GM12878 (cell line): Measurements from ENCODE around the gene IRF2BPL. TPM values are rescaled to one million over a fixed set of nuclear protein-coding genes. Genes with fewer than 3 reads are reported as not detected.

Experiments
- CTCF ChIP-seq, 3 experiments: IDR thresholded peaks in 2 of 3; conservative IDR thresholded peaks in 1 of 3; 2 replicates each; pipeline ENCODE4 v1.5.1; 2011; ENCODE audit warnings: low read depth in 3 of 3, low read length in 3 of 3, mild to moderate bottlenecking in 3 of 3, control low read depth in 2 of 3, moderate library complexity in 2 of 3, inconsistent platforms in 1 of 3, mixed read lengths in 1 of 3; ENCODE audit not compliant: control insufficient read depth in 2 of 3, insufficient read depth in 1 of 3; ENCODE audit errors: extremely low read depth in 1 of 3
- E4F1 ChIP-seq: fragments of 450-650 bp; IDR thresholded peaks from 2 replicates; pipeline ENCODE4 v1.6.1; 2018; ENCODE audit warnings: borderline replicate concordance, mild to moderate bottlenecking; ENCODE audit not compliant: partially characterized antibody
- ESRRA ChIP-seq: IDR thresholded peaks from 2 replicates; pipeline ENCODE4 v1.6.1; 2012; ENCODE audit warnings: mild to moderate bottlenecking, low read length, improper control_type of control experiment
- GATAD2B ChIP-seq: fragments of 450-650 bp; conservative IDR thresholded peaks from 2 replicates; pipeline ENCODE4 v1.6.1; 2017; ENCODE audit warnings: low read depth, mild to moderate bottlenecking, moderate library complexity
- IRF3 ChIP-seq: fragments of 450-650 bp; IDR thresholded peaks from 2 replicates; pipeline ENCODE4 v1.6.1; 2014; ENCODE audit warnings: mild to moderate bottlenecking
- MAX ChIP-seq: IDR thresholded peaks from 2 replicates; pipeline ENCODE4 v1.6.1; 2012; ENCODE audit warnings: low read depth, low read length, improper control_type of control experiment
- PBX3 ChIP-seq: IDR thresholded peaks from 2 replicates; pipeline ENCODE4 v1.6.1; 2011; ENCODE audit warnings: mild to moderate bottlenecking, low read depth, low read length, moderate library complexity; ENCODE audit not compliant: insufficient replicate concordance
- POU2F2 ChIP-seq: IDR thresholded peaks from 3 replicates; pipeline ENCODE4 v1.6.1; 2011; ENCODE audit warnings: low read depth, mild to moderate bottlenecking, low read length, borderline replicate concordance
- RB1 ChIP-seq: fragments of 450-650 bp; formaldehyde crosslinking; IDR thresholded peaks from 2 replicates; pipeline ENCODE4 v1.6.1; 2017; ENCODE audit warnings: mild to moderate bottlenecking, borderline replicate concordance
- ZBTB11 ChIP-seq: fragments of 450-650 bp; formaldehyde crosslinking; IDR thresholded peaks from 2 replicates; pipeline ENCODE4 v1.5.0; 2022; ENCODE audit warnings: mild to moderate bottlenecking, missing genetic modification characterization
- ZBTB33 ChIP-seq: fragments of 450-650 bp; IDR thresholded peaks from 2 replicates; pipeline ENCODE4 v1.6.1; 2017; ENCODE audit warnings: mild to moderate bottlenecking
- ZNF217 ChIP-seq: fragments of 450-650 bp; IDR thresholded peaks from 2 replicates; pipeline ENCODE4 v1.6.1; 2017; ENCODE audit warnings: antibody characterized with exemption, mild to moderate bottlenecking
- polyA plus RNA-seq, 11 experiments: library from polyadenylated mRNA; depleted of rRNA in 4 of 11; unstranded in 6 of 11; stranded (reverse) in 5 of 11; fragments of >200 nt; fragmentation: Nextera tagmentation in 4 of 11; fragmentation: Illumina TruSeq in 1 of 11; extraction: Ambion mirVana in 4 of 11; extraction: Trizol in 1 of 11; gene quantifications; 1 replicate in 1 of 11; 2 replicates in 10 of 11; pipeline versions ENCODE4 v1.2.1 to v1.2.3, GENCODE V29; 2011 to 2016; ENCODE audit warnings: inconsistent platforms in 2 of 11, missing spikeins in 2 of 11, low read depth in 1 of 11
- total RNA-seq, 4 experiments: library from RNA; depleted of rRNA in 3 of 4; stranded (reverse); fragments of >200 nt in 3 of 4; fragmentation: Illumina TruSeq in 1 of 4; extraction: Trizol in 1 of 4; gene quantifications; 2 replicates each; pipeline versions ENCODE4 v1.2.1 to v1.2.3, GENCODE V29; 2013 to 2021

IRF2BPL gene
- total and polyA plus RNA-seq, 10 of the 15 experiments (the other 5 are each of a cell fraction or from before 2014, with no cell fraction given): 1.2 to 34.5 (median 3.1) TPM

GRCh38 chr14:77053046-77053841, 24.7 kb upstream of the IRF2BPL start (continued):
- TF ChIP-seq IRF3 (peak; percentile 28; the same call in 1 of the 2 replicates), CTCF (IDR thresholded peaks at IDR 0.05 in 2 of 3, conservative IDR thresholded peaks at IDR 0.05 in 1 of 3; ENCODE audit: control insufficient read depth in 2 of 3, extremely low read depth in 1 of 3, insufficient read depth in 1 of 3, low read depth in 3 of 3, low read length in 3 of 3) (peak; percentile 77 to 90 (median 85)), POU2F2 (peak; percentile 15; the same call in 1 of the 3 replicates), PBX3 (no peak), ESRRA (no peak), MAX (no peak), RB1 (peak; percentile 49; the same call in 1 of the 2 replicates), GATAD2B (peak; percentile 36; the same call in 1 of the 2 replicates), ZBTB11 (CRISPR knock-in tag) (no peak), ZNF217 (0 out of 2 replicates have a peak, but pooled peaks have one; percentile 45), ZBTB33 (peak; percentile 81; the same call in 1 of the 2 replicates), E4F1 (no peak)
